Right cardiac atrium (tissue), 5 donors: ENCODE measurements around the gene TFPI. TPM values are rescaled to one million over a fixed set of nuclear protein-coding genes. Genes with fewer than 3 reads are reported as not detected.
A peak's percentile ranks its signal among the peaks of the same experiment; 100 is the strongest.

Source experiments
- ATAC-seq, 2 donors: fragments of 200-7000 bp; cut with Tn5 transposase; one replicate each; pipeline versions ENCODE4 v1.8.0 to v1.9.1; 2020; ENCODE audit warnings: moderate library complexity in 2 of 2, mild to moderate bottlenecking in 1 of 2
- DNase-seq, 3 donors: peaks; one replicate each; pipeline ENCODE4 v3.0.0-alpha.2; 2020
- H3K27ac ChIP-seq: one replicate; pipeline ENCODE4 v1.5.1; 2013; ENCODE audit warnings: mild to moderate bottlenecking, low read length, control low read depth, moderate library complexity
- H3K27me3 ChIP-seq: one replicate; pipeline ENCODE4 v1.6.1; 2013; ENCODE audit not compliant: control insufficient read depth, insufficient read depth
- H3K4me1 ChIP-seq: one replicate; pipeline ENCODE4 v1.6.1; 2013; ENCODE audit warnings: low read length; ENCODE audit not compliant: control insufficient read depth, insufficient read depth
- H3K4me3 ChIP-seq: one replicate; pipeline ENCODE4 v1.5.1; 2013; ENCODE audit warnings: low read length, control low read depth
- H3K9me3 ChIP-seq: one replicate; pipeline ENCODE4 v1.6.1; 2013; ENCODE audit warnings: low read length; ENCODE audit not compliant: control insufficient read depth
- WGBS: extraction: QIAGEN DNeasy Blood & Tissue Kit; methylation state at CpG from one replicate; pipeline ENCODE4 v1.1.7; 2013; 5-methylcytosine and 5-hydroxymethylcytosine counted together
- intact Hi-C, 4 donors: fragments of 100-400 bp; cut with DNase I; formaldehyde crosslinking; loops; one replicate each; pipeline versions ENCODE4 v1.11.0 to v1.14.0; 2022 to 2023
- polyA plus RNA-seq: library from polyadenylated mRNA; stranded (reverse); fragments of 200-250 nt; gene quantifications from one replicate; pipeline ENCODE4 v1.2.3, GENCODE V29; 2013
- total RNA-seq, 4 donors: library from RNA; stranded (reverse); fragmentation: NEBNext Ultra II Directional; extraction: Animal tissue kit (Norgen Biotek cat#: 25700); gene quantifications; one replicate each; pipeline ENCODE4 v1.2.1, GENCODE V29; 2021
- donor health status: healthy with polysubstance abuse.
- donor health status: DM: no; HTN: yes; CAD: no.
- donor health status: DM: no; HTN: no; CAD: no.
- donor health status: DM: no; HTN: yes; CAD: no; lungs with severe emphysema.
- donor health status: DM: yes; HTN: yes; CAD: no.

Gene TFPI
- total and polyA plus RNA-seq, 5 donors, result 27.1 to 62.7 (median 42.7) TPM

DNA sequence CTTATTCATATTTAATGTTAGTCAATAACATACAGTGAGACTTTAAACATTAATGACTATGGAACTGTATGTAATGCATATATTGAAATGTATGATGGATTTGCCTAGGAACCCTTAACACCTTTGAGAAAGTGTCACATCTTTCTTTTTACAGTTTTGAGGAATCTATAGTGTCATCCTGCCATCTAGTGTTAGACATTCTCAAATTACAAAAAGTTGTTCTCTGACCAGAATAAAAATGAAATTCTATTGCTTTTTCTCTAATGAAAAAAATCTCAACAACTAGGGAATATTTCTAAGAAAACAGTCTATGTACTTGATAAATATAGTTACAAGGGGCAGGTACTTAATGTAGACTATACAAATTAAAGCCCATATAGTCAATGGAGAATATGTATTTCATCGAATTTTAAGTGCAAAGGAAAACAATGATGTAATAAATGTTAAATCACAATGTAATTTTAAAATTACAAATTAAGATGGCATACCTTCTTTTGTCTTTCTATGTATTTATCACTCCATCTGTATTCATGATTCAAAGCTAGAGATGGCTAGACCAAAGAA, 101.1 kb downstream of the TFPI start:
- intact Hi-C loops, result loop anchor here in 2 of 4 donors (5.0 to 10.0 kb wide), 2 partner anchors 588 to 591 kb away; no protein-coding TSS in a partner anchor
- ATAC-seq, result no peak
- Histone ChIP-seq H3K27me3 (no peaks in the 10 kb centered on the region), H3K4me3 (no peak overlapping the region), H3K27ac (no peak overlapping the region), H3K9me3 (no peaks in the 10 kb centered on the region), H3K4me1 (no peaks in the 10 kb centered on the region)
- no peak for DNase-seq
- 87% methylated on average over 1 of the region's 1 CpG for WGBS

DNA sequence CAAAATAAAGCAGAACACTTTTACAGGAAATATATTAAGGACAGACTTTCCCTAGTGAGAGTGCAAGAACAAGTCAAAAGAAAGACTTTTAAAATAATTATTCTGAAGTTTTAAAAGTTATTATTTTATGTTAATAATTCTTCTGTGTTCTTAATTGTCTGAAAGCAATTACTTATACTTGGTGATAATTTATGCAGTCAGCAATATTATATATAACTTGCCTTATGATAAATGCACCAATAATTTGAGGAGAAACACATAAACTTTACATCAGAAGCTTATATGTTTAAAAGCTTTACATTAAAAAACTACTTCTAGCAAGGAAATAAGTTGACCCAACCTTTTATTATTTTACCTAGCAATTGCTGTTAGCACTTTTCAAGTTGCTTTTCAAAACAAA, 102.7 kb downstream of the TFPI start:
- intact Hi-C loops, result loop anchor here in 2 of 4 donors (5.0 to 10.0 kb wide), 2 partner anchors 587 to 589 kb away; no protein-coding TSS in a partner anchor
- Histone ChIP-seq H3K27me3 (no peaks in the 10 kb centered on the region), H3K9me3 (no peaks in the 10 kb centered on the region), H3K4me3 (no peak overlapping the region), H3K27ac (no peak overlapping the region), H3K4me1 (peaks cover 1% of the 10 kb centered on the region)
- DNase-seq, result no peak
- ATAC-seq, result no peak

DNA sequence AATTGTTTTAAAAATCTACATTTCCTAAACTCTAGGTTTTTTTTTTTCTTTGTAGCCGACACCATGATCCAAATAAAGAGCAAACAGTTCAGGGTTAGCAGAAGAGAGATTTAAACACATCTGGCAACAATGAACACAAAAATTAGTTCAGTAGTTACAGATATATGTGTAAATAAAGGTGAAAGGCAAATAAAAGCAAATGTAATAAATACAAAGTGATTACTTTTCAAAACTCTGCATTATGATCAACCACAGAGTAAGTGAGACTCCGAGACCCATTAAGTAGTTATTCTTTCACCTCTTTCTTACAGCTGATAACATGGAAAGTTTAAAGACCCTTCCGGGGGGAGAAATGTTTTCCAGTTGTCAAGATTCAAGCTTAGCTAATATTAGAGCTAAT, 106.9 kb downstream of the TFPI start:
- H3K9me3 ChIP-seq, result no peaks in the 10 kb centered on the region
- no peaks in the 10 kb centered on the region for H3K27me3 ChIP-seq
- H3K4me1 ChIP-seq, result peaks cover 1% of the 10 kb centered on the region
- H3K4me3 ChIP-seq, result peak overlapping the region; percentile 97
- WGBS, result 12% methylated on average over 3 of the region's 3 CpGs
- intact Hi-C loops, result loop anchor here in 2 of 4 donors (10.0 kb wide), 2 partner anchors 143 to 313 kb away; no protein-coding TSS in a partner anchor
- H3K27ac ChIP-seq, result no peak overlapping the region
- DNase-seq (no peak), ATAC-seq (no peak)

DNA sequence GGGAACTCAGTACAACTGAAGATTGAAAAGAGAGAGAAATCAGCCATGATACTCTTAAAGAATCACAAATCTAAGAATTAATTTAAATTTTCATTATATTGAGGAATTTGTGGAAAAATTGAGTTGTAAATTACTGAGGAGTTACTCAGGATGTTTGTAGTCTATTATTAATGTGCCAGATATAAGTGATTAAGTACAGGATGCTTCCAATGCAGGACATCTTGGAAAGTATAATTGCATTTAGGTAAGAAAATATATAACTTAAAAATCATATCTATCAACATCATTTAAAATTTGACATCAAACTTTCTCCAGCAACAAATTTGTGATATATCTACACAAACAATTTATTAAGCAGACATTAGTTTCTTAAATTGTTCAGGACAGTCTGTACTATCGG, 107.5 kb downstream of the TFPI start:
- intact Hi-C loops, result loop anchor here in 2 of 4 donors (10.0 kb wide), 2 partner anchors 142 to 312 kb away; no protein-coding TSS in a partner anchor
- Histone ChIP-seq H3K4me1 (peaks cover 1% of the 10 kb centered on the region), H3K27me3 (no peaks in the 10 kb centered on the region), H3K27ac (no peak overlapping the region), H3K4me3 (peak overlapping the region; percentile 97), H3K9me3 (no peaks in the 10 kb centered on the region)
- ATAC-seq (no peak), DNase-seq (no peak)
- WGBS, result 36% methylated on average over 1 of the region's 1 CpG

DNA sequence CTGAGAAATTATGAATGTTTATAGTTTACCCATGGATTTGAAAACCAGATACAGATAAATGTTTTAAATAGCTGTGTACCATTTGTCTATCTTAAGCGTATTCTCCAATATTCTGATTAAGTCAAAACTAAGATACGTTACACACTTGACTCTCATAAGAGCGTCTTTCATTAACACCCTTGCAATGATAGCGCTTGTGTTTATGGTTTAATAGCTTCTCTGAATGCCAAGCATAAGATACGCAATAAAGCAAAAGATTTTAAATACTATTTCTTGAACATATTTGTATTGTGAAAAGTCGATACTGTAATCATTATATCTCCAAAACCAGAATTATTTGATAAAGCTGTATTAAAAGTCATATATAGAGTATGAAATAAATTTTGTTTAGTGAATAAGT, 109.2 kb downstream of the TFPI start:
- H3K27me3 ChIP-seq, result no peaks in the 10 kb centered on the region
- intact Hi-C loops, result loop anchor here in 2 of 4 donors (10.0 kb wide), 2 partner anchors 140 to 310 kb away; no protein-coding TSS in a partner anchor
- H3K27ac ChIP-seq, result no peak overlapping the region
- peaks cover 1% of the 10 kb centered on the region for H3K4me1 ChIP-seq
- peak overlapping the region; percentile 28 for H3K4me3 ChIP-seq
- WGBS, result 52% methylated on average over 6 of the region's 6 CpGs
- H3K9me3 ChIP-seq, result no peaks in the 10 kb centered on the region
- ATAC-seq (no peak), DNase-seq (no peak)

DNA sequence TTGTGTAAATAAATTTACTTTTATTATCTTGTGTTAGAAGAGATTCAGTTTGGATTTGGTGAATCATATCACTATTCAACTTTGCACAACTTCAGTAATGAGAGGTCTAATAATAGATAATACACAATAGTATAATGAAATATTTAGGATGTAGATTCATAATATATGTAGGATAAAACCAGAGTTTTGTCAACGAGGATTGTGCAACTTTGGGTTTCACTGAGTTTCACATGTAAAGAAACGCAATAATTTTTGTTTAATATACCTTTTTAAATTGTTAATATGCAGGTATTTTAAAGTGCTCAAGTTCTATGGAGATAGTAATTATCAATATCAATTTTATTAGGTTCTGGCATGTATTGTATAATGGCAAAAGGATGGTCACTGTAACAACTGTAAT, 111.5 kb downstream of the TFPI start:
- Histone ChIP-seq H3K27me3 (no peaks in the 10 kb centered on the region), H3K27ac (no peak overlapping the region), H3K9me3 (no peaks in the 10 kb centered on the region), H3K4me3 (no peak overlapping the region), H3K4me1 (no peaks in the 10 kb centered on the region)
- intact Hi-C loops, result loop anchor here in 2 of 4 donors (10.0 kb wide), 2 partner anchors 138 to 308 kb away; no protein-coding TSS in a partner anchor
- no peak for ATAC-seq
- 61% methylated on average over 2 of the region's 2 CpGs for WGBS
- DNase-seq, result no peak

DNA sequence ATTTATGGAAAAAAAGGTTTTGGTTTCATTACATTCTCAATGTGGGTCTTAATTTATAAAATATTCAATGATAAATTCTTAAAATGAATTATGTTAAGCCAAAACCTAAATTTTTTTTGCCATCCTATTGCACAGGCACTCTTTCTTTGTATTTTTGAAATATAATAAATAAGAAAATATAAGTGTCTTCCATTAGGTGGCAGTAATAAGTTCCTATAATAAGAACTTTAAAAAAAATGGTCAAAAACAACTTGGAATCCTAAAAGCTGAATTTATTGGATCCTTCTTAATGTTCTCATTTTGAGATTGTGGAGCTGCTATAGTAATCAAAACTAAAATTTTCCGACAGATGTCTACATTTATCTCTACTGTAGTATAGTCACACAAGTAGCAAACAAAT, 111.9 kb downstream of the TFPI start:
- DNase-seq (no peak), ATAC-seq (no peak)
- no peak overlapping the region for H3K4me3 ChIP-seq
- H3K27me3 ChIP-seq, result no peaks in the 10 kb centered on the region
- WGBS, result 64% methylated on average over 1 of the region's 1 CpG
- no peaks in the 10 kb centered on the region for H3K9me3 ChIP-seq
- intact Hi-C loops, result loop anchor here in 2 of 4 donors (10.0 kb wide), 2 partner anchors 138 to 308 kb away; no protein-coding TSS in a partner anchor
- H3K27ac ChIP-seq, result no peak overlapping the region
- no peaks in the 10 kb centered on the region for H3K4me1 ChIP-seq

DNA sequence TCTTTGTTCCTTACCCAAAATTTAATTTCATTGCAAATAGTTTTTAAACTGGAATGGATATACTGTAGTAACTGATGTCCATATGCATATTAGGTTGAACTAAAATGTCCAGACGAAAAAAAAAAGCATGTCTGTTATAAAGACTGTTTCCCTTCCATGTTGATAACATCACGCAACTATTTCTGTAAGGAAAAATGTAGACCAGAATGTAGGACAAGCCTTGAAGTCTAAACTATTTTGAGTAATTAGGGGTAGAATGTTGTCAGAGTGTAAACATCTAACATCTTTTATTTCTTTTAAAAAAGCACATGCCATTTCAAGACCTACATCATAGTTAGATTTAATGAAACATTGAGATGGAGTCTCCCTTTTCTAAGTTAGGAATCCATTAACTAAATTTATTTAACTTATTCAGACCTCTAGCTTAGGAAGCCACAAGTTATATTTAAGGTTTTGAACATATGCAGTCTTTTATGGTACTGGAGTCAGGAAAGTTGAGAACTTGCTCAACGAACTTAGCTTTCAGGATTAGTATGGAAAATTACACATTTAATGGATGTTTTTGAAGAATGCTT, 114.0 kb downstream of the TFPI start:
- 71% methylated on average over 3 of the region's 3 CpGs for WGBS
- intact Hi-C loops, result loop anchor here in 2 of 4 donors (10.0 kb wide), 2 partner anchors 135 to 305 kb away; no protein-coding TSS in a partner anchor

DNA sequence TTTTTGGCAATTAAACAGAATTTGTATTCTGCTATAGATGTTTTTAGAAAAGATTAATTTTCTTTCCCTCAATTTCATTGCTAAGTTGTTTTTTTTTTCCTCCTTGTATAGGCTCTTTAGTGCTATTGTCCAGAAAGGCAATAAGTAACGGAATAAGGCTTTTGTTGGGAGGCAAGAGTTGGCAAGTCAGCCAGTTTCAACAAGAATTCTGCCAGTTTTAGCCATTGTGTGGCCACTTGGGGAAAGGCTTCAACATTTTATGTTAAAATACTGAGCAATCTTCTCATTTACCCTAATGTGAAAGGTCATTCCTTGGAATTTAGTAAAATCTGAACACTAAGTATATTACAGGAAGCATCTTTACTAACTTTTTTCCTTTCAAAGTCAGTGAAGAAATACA, 115.8 kb downstream of the TFPI start:
- H3K27me3 ChIP-seq, result no peaks in the 10 kb centered on the region
- no peak overlapping the region for H3K27ac ChIP-seq
- intact Hi-C loops, result no loop called here
- H3K4me3 ChIP-seq, result no peak overlapping the region
- H3K4me1 ChIP-seq, result peaks cover 2% of the 10 kb centered on the region
- H3K9me3 ChIP-seq, result no peaks in the 10 kb centered on the region
- ATAC-seq (peak in 1 of 2 donors; percentile 48), DNase-seq (peak in 1 of 3 donors; percentile 16)
- 21% methylated on average over 1 of the region's 1 CpG for WGBS

More for the DNA sequence above, 114.0 kb downstream of the TFPI start:
- Histone ChIP-seq H3K4me3 (no peak overlapping the region), H3K27me3 (no peaks in the 10 kb centered on the region), H3K9me3 (no peaks in the 10 kb centered on the region), H3K4me1 (peaks cover under 1% of the 10 kb centered on the region), H3K27ac (no peak overlapping the region)
- ATAC-seq, result no peak
- no peak for DNase-seq

DNA sequence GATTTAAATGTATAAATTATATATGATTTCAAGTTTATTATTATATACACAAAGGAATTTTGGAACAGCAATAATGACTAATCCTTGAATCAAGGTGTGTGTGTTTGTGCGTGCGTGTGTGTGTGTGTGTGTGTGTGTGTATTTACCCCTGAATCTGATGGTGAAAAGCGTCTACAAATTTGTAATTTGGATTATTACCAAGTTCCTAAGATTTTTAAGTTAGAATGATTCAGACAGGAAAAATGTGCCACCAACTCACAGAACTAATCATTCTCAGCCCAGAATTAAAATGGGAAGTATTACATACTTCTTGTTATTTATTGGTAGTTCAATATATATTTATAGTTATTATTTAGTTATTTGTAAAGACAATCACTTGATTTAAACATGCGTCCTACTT, 118.5 kb downstream of the TFPI start:
- intact Hi-C loops, result no loop called here

DNA sequence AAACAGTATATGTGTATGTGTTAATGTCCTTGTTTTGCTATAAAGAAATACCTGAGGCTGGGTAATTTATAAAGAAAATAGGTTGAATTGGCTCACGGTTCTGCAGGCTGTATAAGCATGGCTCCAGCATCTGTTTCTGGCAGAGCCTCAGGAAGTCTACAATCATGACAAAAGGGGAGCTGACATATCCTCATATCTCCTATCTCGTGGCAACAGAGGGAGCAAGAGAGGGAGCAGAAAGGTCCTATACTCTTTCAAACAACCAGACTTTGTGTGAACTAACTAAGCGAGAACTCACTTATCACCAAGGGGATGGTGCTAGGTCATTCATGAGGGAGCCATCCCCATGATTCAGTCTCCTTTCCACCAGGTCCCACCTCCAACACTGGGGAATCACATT, 119.2 kb downstream of the TFPI start:
- ATAC-seq (peak in 1 of 2 donors; percentile 70), DNase-seq (no peak)
- intact Hi-C loops, result no loop called here
- H3K9me3 ChIP-seq, result no peaks in the 10 kb centered on the region
- no peak overlapping the region for H3K27ac ChIP-seq
- no peak overlapping the region for H3K4me3 ChIP-seq
- WGBS, result 67% methylated on average over 3 of the region's 3 CpGs
- peaks cover 2% of the 10 kb centered on the region for H3K4me1 ChIP-seq
- H3K27me3 ChIP-seq, result no peaks in the 10 kb centered on the region

More for the DNA sequence above, 118.5 kb downstream of the TFPI start:
- no peak overlapping the region for H3K27ac ChIP-seq
- WGBS, result 52% methylated on average over 4 of the region's 4 CpGs
- peaks cover 2% of the 10 kb centered on the region for H3K4me1 ChIP-seq
- no peaks in the 10 kb centered on the region for H3K9me3 ChIP-seq
- no peak for DNase-seq
- H3K27me3 ChIP-seq, result no peaks in the 10 kb centered on the region
- ATAC-seq, result no peak
- H3K4me3 ChIP-seq, result no peak overlapping the region
